DND-41 (cell line): Measurements from ENCODE around the gene SYNC.
"Not testable (repeated sequence)": the region's sequence is repeated elsewhere in the genome, so short reads cannot be mapped to it uniquely, and the experiment has no call there.

Source experiments
- ATAC-seq: fragments of 200-7000 bp; cut with Tn5 transposase; 3 replicates; pipeline ENCODE4 v1.9.1; 2021; ENCODE audit warnings: low read depth; ENCODE audit not compliant: insufficient read depth
- DNase-seq: peaks from one replicate; pipeline ENCODE4 v3.0.0-alpha.2; 2020
- H2AFZ ChIP-seq: 2 replicates; pipeline ENCODE4 v1.6.0; 2012; ENCODE audit warnings: low read depth, low read length
- H3K27ac ChIP-seq: 2 replicates; pipeline ENCODE4 v1.5.1; 2012; ENCODE audit warnings: low read length, inconsistent platforms
- H3K27me3 ChIP-seq: fragments of 200-600 bp; sonication (generic); 2 replicates; pipeline ENCODE4 v1.6.0; 2012; ENCODE audit warnings: low read length, mild to moderate bottlenecking, inconsistent platforms; ENCODE audit not compliant: insufficient read depth, poor library complexity
- H3K36me3 ChIP-seq: 2 replicates; pipeline ENCODE4 v1.5.1; 2012; ENCODE audit warnings: low read length, inconsistent platforms; ENCODE audit not compliant: insufficient read depth
- H3K4me1 ChIP-seq: 2 replicates; pipeline ENCODE4 v1.5.1; 2012; ENCODE audit warnings: mild to moderate bottlenecking, low read length; ENCODE audit not compliant: insufficient read depth
- H3K4me2 ChIP-seq: 2 replicates; pipeline ENCODE4 v1.6.0; 2012; ENCODE audit warnings: mild to moderate bottlenecking, moderate library complexity, low read length, inconsistent platforms; ENCODE audit not compliant: insufficient read depth
- H3K4me3 ChIP-seq, 2 experiments: fragments of 200-600 bp in 1 of 2; shearing (Covaris generic) in 1 of 2; 2 replicates each; pipeline ENCODE4 v1.5.1; 2012 to 2016; ENCODE audit warnings: inconsistent platforms in 2 of 2, low read length in 2 of 2, mild to moderate bottlenecking in 2 of 2, low read depth in 1 of 2, moderate library complexity in 1 of 2
- H3K79me2 ChIP-seq: 2 replicates; pipeline ENCODE4 v1.6.0; 2012; ENCODE audit warnings: low read length, inconsistent platforms; ENCODE audit not compliant: insufficient read depth
- H3K9ac ChIP-seq: 2 replicates; pipeline ENCODE4 v1.6.0; 2012; ENCODE audit warnings: low read depth, mild to moderate bottlenecking, inconsistent platforms, low read length, moderate library complexity
- H3K9me3 ChIP-seq: 2 replicates; pipeline ENCODE4 v1.5.1; 2012; ENCODE audit warnings: low read length, moderate library complexity, mild to moderate bottlenecking, inconsistent platforms; ENCODE audit not compliant: insufficient read depth, severe bottlenecking
- H4K20me1 ChIP-seq: 2 replicates; pipeline ENCODE4 v1.6.0; 2012; ENCODE audit warnings: low read length; ENCODE audit not compliant: insufficient read depth
- CTCF ChIP-seq: IDR thresholded peaks from 2 replicates; pipeline ENCODE4 v1.5.1; 2012; ENCODE audit warnings: borderline replicate concordance, low read length, moderate library complexity, mild to moderate bottlenecking; ENCODE audit not compliant: poor library complexity, severe bottlenecking; ENCODE audit errors: extremely low read depth
- EZH2 ChIP-seq: IDR thresholded peaks from 3 replicates; pipeline ENCODE4 v1.6.1; 2012; ENCODE audit warnings: borderline replicate concordance, low read depth, mild to moderate bottlenecking, moderate library complexity, low read length, inconsistent platforms; ENCODE audit not compliant: severe bottlenecking

Gene SYNC

DNA sequence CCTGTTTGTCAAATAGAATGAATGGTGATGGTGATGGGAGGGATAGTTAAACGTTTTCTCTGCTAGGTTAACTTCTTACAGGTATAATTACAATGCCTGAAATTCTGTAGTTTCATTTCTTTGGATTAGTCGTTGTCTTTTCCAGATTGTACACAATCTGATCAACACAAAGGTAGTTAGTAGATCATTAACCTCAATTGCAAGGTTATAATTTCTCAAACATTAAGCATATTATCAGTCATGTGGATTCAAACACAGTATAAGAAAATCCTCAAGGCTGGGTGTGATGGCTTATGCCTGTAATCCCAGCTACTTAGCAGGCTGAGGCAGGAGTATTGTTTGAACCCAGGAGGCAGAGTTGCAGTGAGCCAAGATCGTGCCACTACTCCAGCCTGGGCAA lies 20.6 kb downstream of the SYNC start:
- DNase-seq: no peak
- Histone ChIP-seq H3K4me1 (no peaks in the 10 kb centered on the region), H4K20me1 (peaks cover 5% of the 10 kb centered on the region; the same call in 1 of the 2 replicates), H3K9me3 (no peaks in the 10 kb centered on the region), H3K36me3 (peaks cover 96% of the 10 kb centered on the region), H3K79me2 (0 out of 2 replicates have a peak, but pooled peaks cover 2% of the 10 kb centered on the region), H3K27ac (no peak overlapping the region), H3K4me2 (no peak overlapping the region), H3K27me3 (no peaks in the 10 kb centered on the region), H3K9ac (no peak overlapping the region), H2AFZ (no peak overlapping the region), H3K4me3 (no peak overlapping the region)
- TF ChIP-seq EZH2 (no peak), CTCF (no peak)
- no peak for ATAC-seq

GRCh38 chr1:32681509-32681908 lies 21.1 kb downstream of the SYNC start:
- Histone ChIP-seq H3K36me3 (peaks cover 98% of the 10 kb centered on the region), H3K9ac (no peak overlapping the region), H3K4me3 (no peak overlapping the region), H3K9me3 (no peaks in the 10 kb centered on the region), H3K27me3 (no peaks in the 10 kb centered on the region), H3K79me2 (0 out of 2 replicates have a peak, but pooled peaks cover 2% of the 10 kb centered on the region), H3K27ac (no peak overlapping the region), H3K4me2 (no peak overlapping the region), H4K20me1 (peaks cover 8% of the 10 kb centered on the region; the same call in 1 of the 2 replicates), H3K4me1 (no peaks in the 10 kb centered on the region), H2AFZ (no peak overlapping the region)
- DNase-seq (no peak), ATAC-seq (no peak)
- TF ChIP-seq EZH2: no peak
- no peak for TF ChIP-seq CTCF

DNA sequence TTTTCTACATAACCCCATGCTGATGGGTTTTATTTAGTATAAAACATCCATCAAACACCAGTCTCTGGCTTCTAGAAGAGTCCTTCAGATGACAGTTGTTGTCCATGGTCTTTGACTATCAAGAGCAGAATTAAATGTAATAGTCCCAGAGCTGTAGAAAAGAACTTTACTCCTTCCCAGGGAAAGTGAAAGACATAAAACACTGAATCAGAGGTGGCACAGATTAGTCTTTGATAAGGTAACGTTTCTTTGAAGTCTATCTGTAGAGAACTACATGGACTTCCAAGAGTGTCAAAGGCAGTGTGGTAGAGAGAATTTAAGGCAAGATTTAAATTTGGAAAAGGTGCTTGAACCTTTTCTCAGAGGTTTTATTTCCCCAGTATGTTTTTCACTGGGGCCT lies 21.9 kb downstream of the SYNC start:
- H3K79me2 ChIP-seq: 0 out of 2 replicates have a peak, but pooled peaks cover 2% of the 10 kb centered on the region
- no peak overlapping the region for H3K4me3 ChIP-seq
- H3K36me3 ChIP-seq: peaks cover 98% of the 10 kb centered on the region
- no peaks in the 10 kb centered on the region for H3K27me3 ChIP-seq
- no peaks in the 10 kb centered on the region for H3K9me3 ChIP-seq
- TF ChIP-seq EZH2: no peak
- TF ChIP-seq CTCF: no peak
- no peak for ATAC-seq
- DNase-seq: no peak
- no peak overlapping the region for H3K4me2 ChIP-seq
- H4K20me1 ChIP-seq: peaks cover 11% of the 10 kb centered on the region; the same call in 1 of the 2 replicates
- no peak overlapping the region for H2AFZ ChIP-seq
- no peak overlapping the region for H3K27ac ChIP-seq
- H3K9ac ChIP-seq: no peak overlapping the region
- H3K4me1 ChIP-seq: no peaks in the 10 kb centered on the region

- not testable (repeated sequence) for H4K20me1 ChIP-seq, H2AFZ ChIP-seq, H3K27ac ChIP-seq, H3K27me3 ChIP-seq, H3K4me1 ChIP-seq, H3K9me3 ChIP-seq, H3K79me2 ChIP-seq, H3K4me2 ChIP-seq, H3K9ac ChIP-seq, H3K4me3 ChIP-seq, ATAC-seq, DNase-seq
- peaks cover 98% of the 10 kb centered on the region for H3K36me3 ChIP-seq
These were observed 22.6 kb downstream of the SYNC start for GRCh38 chr1:32679993-32680392.
